Hepatocyte (in vitro differentiated cells): ENCODE results near the gene DSE.

Experiments used
- CTCF ChIP-seq: fragments of 200-600 bp; sonication (generic); IDR thresholded peaks from 2 replicates; pipeline ENCODE4 v1.5.1; 2016; ENCODE audit warnings: antibody characterized with exemption, mild to moderate bottlenecking; ENCODE audit not compliant: poor library complexity
- EZH2 ChIP-seq: fragments of 200-600 bp; sonication (generic); IDR thresholded peaks from 2 replicates; pipeline ENCODE4 v1.6.1; 2016; ENCODE audit warnings: antibody characterized with exemption, mild to moderate bottlenecking, borderline replicate concordance
- EZH2phosphoT487 ChIP-seq: fragments of 200-600 bp; sonication (generic); IDR thresholded peaks from one replicate; pipeline ENCODE4 v1.6.1; 2018; ENCODE audit warnings: antibody characterized with exemption, mild to moderate bottlenecking, low read depth, moderate library complexity; ENCODE audit not compliant: unreplicated experiment, severe bottlenecking

GRCh38 chr6:116352515-116353471 lies 18.0 kb upstream of the DSE start:
- TF ChIP-seq CTCF (no peak), EZH2phosphoT487 (no peak), EZH2 (no peak)
